BE2C (cell line): ENCODE measurements around the gene LRRC58.
A peak's percentile ranks its signal among the peaks of the same experiment; 100 is the strongest.

Source experiments
- DNase-seq: peaks from one replicate; pipeline ENCODE4 v3.0.0-alpha.2; 2020
- H3K27me3 ChIP-seq: fragments of 250-450 bp; sonication (Bioruptor Pico); 2 replicates; pipeline ENCODE4 v1.5.1; 2020; ENCODE audit warnings: mild to moderate bottlenecking
- H3K36me3 ChIP-seq: fragments of 250-450 bp; sonication (Bioruptor Pico); 2 replicates; pipeline ENCODE4 v1.5.1; 2020; ENCODE audit warnings: mild to moderate bottlenecking
- H3K4me1 ChIP-seq: fragments of 250-450 bp; sonication (Bioruptor Pico); 2 replicates; pipeline ENCODE4 v1.5.1; 2020
- H3K4me3 ChIP-seq: 2 replicates; pipeline ENCODE4 v1.5.1; 2011; ENCODE audit warnings: low read depth, low read length
- H3K9me3 ChIP-seq: fragments of 250-450 bp; sonication (Bioruptor Pico); 2 replicates; pipeline ENCODE4 v1.5.1; 2020
- TF ChIP-seq, protein P1 (sequence below): IDR thresholded peaks from 2 replicates; pipeline ENCODE4 v1.5.1; 2012; ENCODE audit warnings: mild to moderate bottlenecking, low read depth, low read length

LRRC58 gene

DNA sequence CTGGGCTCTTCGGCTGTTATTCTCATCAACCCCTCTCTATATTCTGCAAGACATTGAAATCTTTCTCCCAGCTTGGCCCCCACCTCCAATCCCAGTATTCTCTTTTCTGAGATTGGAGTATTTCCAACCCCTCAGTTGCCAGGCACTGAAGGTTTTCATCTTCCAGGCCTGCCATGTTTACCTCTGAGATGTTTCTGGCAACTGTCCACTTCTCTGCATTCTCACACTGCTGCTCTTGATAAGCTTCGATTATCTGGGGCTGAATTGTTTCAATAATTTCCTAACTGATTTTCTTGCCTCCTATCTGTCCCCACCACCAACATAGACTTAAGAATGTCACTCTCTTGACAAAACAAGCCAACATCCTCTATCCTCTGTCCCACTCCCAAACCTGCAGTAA, 62.7 kb downstream of the LRRC58 start:
- H3K36me3 ChIP-seq, result no peaks in the 10 kb centered on the region
- peaks cover 4% of the 10 kb centered on the region for H3K9me3 ChIP-seq
- TF ChIP-seq, protein P1, sequence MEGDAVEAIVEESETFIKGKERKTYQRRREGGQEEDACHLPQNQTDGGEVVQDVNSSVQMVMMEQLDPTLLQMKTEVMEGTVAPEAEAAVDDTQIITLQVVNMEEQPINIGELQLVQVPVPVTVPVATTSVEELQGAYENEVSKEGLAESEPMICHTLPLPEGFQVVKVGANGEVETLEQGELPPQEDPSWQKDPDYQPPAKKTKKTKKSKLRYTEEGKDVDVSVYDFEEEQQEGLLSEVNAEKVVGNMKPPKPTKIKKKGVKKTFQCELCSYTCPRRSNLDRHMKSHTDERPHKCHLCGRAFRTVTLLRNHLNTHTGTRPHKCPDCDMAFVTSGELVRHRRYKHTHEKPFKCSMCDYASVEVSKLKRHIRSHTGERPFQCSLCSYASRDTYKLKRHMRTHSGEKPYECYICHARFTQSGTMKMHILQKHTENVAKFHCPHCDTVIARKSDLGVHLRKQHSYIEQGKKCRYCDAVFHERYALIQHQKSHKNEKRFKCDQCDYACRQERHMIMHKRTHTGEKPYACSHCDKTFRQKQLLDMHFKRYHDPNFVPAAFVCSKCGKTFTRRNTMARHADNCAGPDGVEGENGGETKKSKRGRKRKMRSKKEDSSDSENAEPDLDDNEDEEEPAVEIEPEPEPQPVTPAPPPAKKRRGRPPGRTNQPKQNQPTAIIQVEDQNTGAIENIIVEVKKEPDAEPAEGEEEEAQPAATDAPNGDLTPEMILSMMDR, result no peak
- H3K4me3 ChIP-seq, result no peak overlapping the region
- no peaks in the 10 kb centered on the region for H3K4me1 ChIP-seq
- peaks cover 9% of the 10 kb centered on the region for H3K27me3 ChIP-seq
- DNase-seq, result no peak

- DNase-seq, result no peak
- Histone ChIP-seq H3K4me3 (peak overlapping the region; percentile 14), H3K4me1 (no peaks in the 10 kb centered on the region), H3K36me3 (no peaks in the 10 kb centered on the region), H3K9me3 (peaks cover 4% of the 10 kb centered on the region), H3K27me3 (peaks cover 9% of the 10 kb centered on the region)
- TF ChIP-seq, protein P1, result no peak
Observed at GRCh38 chr3:120285508-120285841, 63.7 kb downstream of the LRRC58 start.

- H3K4me3 ChIP-seq, result peak within 1 kb of the TSS; percentile 44
- H3K4me1 ChIP-seq, result no peaks in the 10 kb centered on the region
- peaks cover 9% of the 10 kb centered on the region for H3K27me3 ChIP-seq
- H3K9me3 ChIP-seq, result peaks cover 4% of the 10 kb centered on the region
- H3K36me3 ChIP-seq, result no peaks in the 10 kb centered on the region
- DNase-seq, result peak; percentile 39
- TF ChIP-seq, protein P1, result no peak
Observed at GRCh38 chr3:120284747-120285507, 64.2 kb downstream of the LRRC58 start, which contains the start of gene GPR156. GPR156 (minus strand) TSS chr3:120285222; CDS start chr3:120244098, 41,124 bp downstream.

- TF ChIP-seq, protein P1, result no peak
Observed at GRCh38 chr3:120281261-120281660, 67.9 kb downstream of the LRRC58 start.

DNA sequence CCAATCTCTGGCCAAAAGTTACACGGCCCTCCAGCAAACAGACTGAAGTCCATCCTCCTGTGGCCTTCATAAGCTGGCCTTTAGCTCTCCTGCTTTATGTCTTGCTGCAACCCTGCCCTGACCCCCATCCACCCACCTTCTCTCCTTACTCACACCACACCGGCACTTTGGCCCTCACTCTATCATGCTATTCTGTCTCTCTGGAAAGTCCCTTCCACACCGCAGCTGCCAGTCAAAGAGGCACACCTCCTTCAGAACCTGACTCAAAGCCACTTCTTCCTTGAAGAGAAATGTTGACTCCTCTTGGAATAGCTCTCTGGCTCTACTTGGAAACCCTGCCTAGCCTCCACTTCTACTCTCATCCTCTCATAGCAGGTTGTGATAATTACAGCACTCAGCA, 68.6 kb downstream of the LRRC58 start:
- TF ChIP-seq, protein P1, result no peak
- Histone ChIP-seq H3K27me3 (peaks cover 9% of the 10 kb centered on the region), H3K4me1 (no peaks in the 10 kb centered on the region), H3K36me3 (no peaks in the 10 kb centered on the region), H3K4me3 (no peak overlapping the region), H3K9me3 (peaks cover 4% of the 10 kb centered on the region)
- DNase-seq, result no peak

More at GRCh38 chr3:120281261-120281660, 67.9 kb downstream of the LRRC58 start:
- H3K27me3 ChIP-seq, result peaks cover 9% of the 10 kb centered on the region
- H3K9me3 ChIP-seq, result peaks cover 4% of the 10 kb centered on the region
- no peaks in the 10 kb centered on the region for H3K36me3 ChIP-seq
- no peak for DNase-seq
- no peaks in the 10 kb centered on the region for H3K4me1 ChIP-seq
- H3K4me3 ChIP-seq, result no peak overlapping the region

- H3K9me3 ChIP-seq, result peaks cover 4% of the 10 kb centered on the region
- H3K4me1 ChIP-seq, result no peaks in the 10 kb centered on the region
- H3K27me3 ChIP-seq, result peaks cover 3% of the 10 kb centered on the region
- TF ChIP-seq, protein P1, result no peak
- H3K36me3 ChIP-seq, result no peaks in the 10 kb centered on the region
- H3K4me3 ChIP-seq, result no peak overlapping the region
- no peak for DNase-seq
Observed at GRCh38 chr3:120280026-120280425, 69.1 kb downstream of the LRRC58 start.
